Cardiac muscle cell (in vitro differentiated cells and primary cell): Measurements from ENCODE around the gene PDE7B. TPM values are rescaled to one million over a fixed set of nuclear protein-coding genes. Genes with fewer than 3 reads are reported as not detected.

Experiments
- DNase-seq, 2 donors: peaks; one replicate each; pipeline versions ENCODE4 v3.0.0 to v3.0.0-alpha.2; 2010 to 2017; ENCODE audit warnings: low read depth in 1 of 2, low spot score in 1 of 2
- H3K27ac ChIP-seq: fragments of 200-600 bp; sonication (generic); 2 replicates; pipeline ENCODE4 v1.5.1; 2016
- H3K27me3 ChIP-seq: fragments of 200-600 bp; sonication (generic); 2 replicates; pipeline ENCODE4 v1.6.0; 2016; ENCODE audit warnings: control low read depth
- H3K36me3 ChIP-seq: fragments of 200-600 bp; sonication (generic); 2 replicates; pipeline ENCODE4 v1.5.1; 2016; ENCODE audit warnings: control low read depth
- H3K4me1 ChIP-seq: fragments of 200-600 bp; sonication (generic); 2 replicates; pipeline ENCODE4 v1.8.1; 2017; ENCODE audit warnings: low read depth, mild to moderate bottlenecking, mixed run types
- H3K4me3 ChIP-seq: fragments of 200-600 bp; sonication (generic); 2 replicates; pipeline ENCODE4 v1.5.1; 2016; ENCODE audit warnings: mild to moderate bottlenecking
- H3K9me3 ChIP-seq: fragments of 200-600 bp; sonication (generic); 2 replicates; pipeline ENCODE4 v1.5.1; 2017; ENCODE audit warnings: low read depth, mild to moderate bottlenecking, control low read depth
- polyA plus RNA-seq: library from polyadenylated mRNA; unstranded; fragments of >200 nt; fragmentation: Nextera tagmentation; extraction: Ambion mirVana; gene quantifications from 2 replicates; pipeline ENCODE4 v1.2.1, GENCODE V29; 2016
- total RNA-seq: library from RNA; depleted of rRNA; stranded (reverse); fragments of >200 nt; gene quantifications from 2 replicates; pipeline ENCODE4 v1.2.3, GENCODE V29; 2016
- TF ChIP-seq, protein P1 (sequence below): IDR thresholded peaks from 2 replicates; pipeline ENCODE4 v1.5.1; 2012; ENCODE audit warnings: low read depth, mild to moderate bottlenecking, low read length

The PDE7B gene
- total and polyA plus RNA-seq, 2 experiments from 2014 or later, result 0.04 to 0.60 TPM

DNA sequence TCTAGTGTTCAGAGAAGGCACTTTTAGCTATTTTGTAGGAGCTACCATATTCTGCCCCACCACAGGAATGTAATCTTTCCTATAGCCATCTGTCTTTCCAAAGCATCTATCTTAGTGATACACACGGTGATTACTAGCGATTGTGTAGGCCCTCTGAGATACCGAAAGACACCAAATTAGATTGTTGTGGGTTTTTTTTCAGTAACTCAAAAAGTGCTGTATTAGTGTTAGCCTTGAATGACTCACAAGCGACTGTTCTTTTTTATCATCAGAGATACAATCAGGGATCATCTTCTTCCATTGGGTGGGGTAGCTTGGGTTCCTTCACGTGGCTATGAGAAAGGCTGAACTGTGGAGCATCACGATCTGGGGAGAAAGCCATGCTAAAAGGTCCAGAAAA is 238.4 kb downstream of the PDE7B start:
- DNase-seq, result no peak
- Histone ChIP-seq H3K4me1 (no peaks in the 10 kb centered on the region), H3K27ac (no peak overlapping the region), H3K36me3 (no peaks in the 10 kb centered on the region), H3K9me3 (no peaks in the 10 kb centered on the region), H3K4me3 (no peak overlapping the region), H3K27me3 (no peaks in the 10 kb centered on the region)
- TF ChIP-seq, protein P1, sequence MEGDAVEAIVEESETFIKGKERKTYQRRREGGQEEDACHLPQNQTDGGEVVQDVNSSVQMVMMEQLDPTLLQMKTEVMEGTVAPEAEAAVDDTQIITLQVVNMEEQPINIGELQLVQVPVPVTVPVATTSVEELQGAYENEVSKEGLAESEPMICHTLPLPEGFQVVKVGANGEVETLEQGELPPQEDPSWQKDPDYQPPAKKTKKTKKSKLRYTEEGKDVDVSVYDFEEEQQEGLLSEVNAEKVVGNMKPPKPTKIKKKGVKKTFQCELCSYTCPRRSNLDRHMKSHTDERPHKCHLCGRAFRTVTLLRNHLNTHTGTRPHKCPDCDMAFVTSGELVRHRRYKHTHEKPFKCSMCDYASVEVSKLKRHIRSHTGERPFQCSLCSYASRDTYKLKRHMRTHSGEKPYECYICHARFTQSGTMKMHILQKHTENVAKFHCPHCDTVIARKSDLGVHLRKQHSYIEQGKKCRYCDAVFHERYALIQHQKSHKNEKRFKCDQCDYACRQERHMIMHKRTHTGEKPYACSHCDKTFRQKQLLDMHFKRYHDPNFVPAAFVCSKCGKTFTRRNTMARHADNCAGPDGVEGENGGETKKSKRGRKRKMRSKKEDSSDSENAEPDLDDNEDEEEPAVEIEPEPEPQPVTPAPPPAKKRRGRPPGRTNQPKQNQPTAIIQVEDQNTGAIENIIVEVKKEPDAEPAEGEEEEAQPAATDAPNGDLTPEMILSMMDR, result no peak

DNA sequence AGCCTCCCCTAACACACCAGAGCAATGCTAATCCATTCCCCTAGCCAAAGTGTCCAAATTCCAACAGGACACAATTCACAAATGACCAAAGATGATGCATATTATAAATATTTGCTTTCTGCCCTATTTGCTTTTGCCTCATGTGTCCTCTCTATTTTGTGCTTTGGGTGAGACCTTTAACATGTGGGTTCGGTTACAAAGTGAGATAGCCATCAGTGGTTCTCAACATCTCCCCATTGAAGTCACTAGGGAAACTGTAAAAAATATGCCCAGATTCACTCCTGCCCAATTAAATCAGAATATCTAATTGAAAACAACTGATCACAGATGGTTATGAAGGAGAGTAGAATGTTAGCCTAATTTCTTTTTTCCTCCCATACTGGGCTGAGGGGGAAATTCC is 239.4 kb downstream of the PDE7B start:
- Histone ChIP-seq H3K4me1 (no peaks in the 10 kb centered on the region), H3K27me3 (no peaks in the 10 kb centered on the region), H3K36me3 (no peaks in the 10 kb centered on the region), H3K9me3 (no peaks in the 10 kb centered on the region), H3K27ac (no peak overlapping the region), H3K4me3 (no peak overlapping the region)
- TF ChIP-seq, protein P1, result no peak
- no peak for DNase-seq

DNA sequence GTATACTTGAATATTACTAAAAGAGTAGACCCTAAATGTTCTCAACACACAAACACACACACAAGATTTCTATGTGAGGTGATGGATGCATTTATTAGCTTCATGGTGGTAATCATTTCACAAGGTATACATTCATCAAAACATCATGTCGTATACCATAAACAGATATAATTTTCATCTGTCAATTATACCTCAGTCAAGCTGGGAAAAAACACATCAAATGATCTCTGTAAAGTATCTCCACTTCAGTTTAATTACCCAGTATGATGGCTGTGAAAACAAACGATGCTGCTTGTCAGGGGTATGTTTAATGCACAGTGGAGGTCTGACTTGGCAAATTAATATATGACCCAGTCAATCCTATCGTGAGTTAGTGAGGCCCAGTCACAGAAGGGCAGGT is 241.4 kb downstream of the PDE7B start:
- Histone ChIP-seq H3K36me3 (no peaks in the 10 kb centered on the region), H3K27ac (no peak overlapping the region), H3K4me1 (no peaks in the 10 kb centered on the region), H3K27me3 (no peaks in the 10 kb centered on the region), H3K9me3 (no peaks in the 10 kb centered on the region), H3K4me3 (no peak overlapping the region)
- TF ChIP-seq, protein P1, result no peak
- DNase-seq, result no peak

DNA sequence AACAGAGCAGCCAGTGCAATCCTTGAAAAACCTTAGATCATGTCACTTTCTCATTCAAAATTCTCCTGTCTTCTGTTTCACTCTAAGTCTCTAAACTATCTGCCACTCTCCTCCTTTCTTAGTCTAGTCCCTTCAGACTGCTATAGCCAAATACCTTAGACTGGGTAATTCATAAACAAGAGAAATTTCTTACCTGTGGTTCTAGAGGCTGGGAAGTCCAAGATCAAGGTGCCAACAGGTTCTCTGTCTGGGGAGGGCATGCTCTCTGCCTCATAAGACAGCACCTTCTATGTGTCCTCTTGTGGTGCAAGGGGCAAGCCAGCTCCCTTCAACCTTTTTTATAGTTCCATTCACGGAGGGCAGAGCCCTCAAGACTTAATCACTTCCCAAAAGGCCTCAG is 242.3 kb downstream of the PDE7B start:
- Histone ChIP-seq H3K36me3 (no peaks in the 10 kb centered on the region), H3K27ac (no peak overlapping the region), H3K27me3 (no peaks in the 10 kb centered on the region), H3K4me3 (no peak overlapping the region), H3K4me1 (no peaks in the 10 kb centered on the region), H3K9me3 (no peaks in the 10 kb centered on the region)
- TF ChIP-seq, protein P1, result no peak
- no peak for DNase-seq

DNA sequence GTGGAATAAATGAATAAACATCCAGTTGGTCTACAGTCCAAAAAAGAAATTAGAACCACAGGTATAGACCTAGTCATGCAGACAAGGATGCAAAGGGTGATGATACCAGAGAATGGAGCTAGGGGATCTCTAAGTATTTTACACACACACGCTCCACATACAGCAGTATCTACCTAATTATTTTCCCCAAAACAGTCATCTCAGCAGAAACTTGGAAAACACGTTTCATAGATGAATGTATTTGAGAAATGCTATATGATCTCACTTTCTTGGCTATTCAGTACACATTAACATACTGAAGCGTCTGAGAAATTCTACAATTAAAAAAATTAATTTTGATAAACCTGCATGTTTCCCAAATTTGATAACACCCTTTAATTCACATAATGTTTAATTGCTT is 243.3 kb downstream of the PDE7B start:
- TF ChIP-seq, protein P1, result no peak
- no peaks in the 10 kb centered on the region for H3K36me3 ChIP-seq
- H3K27me3 ChIP-seq, result no peaks in the 10 kb centered on the region
- H3K27ac ChIP-seq, result no peak overlapping the region
- no peak overlapping the region for H3K4me3 ChIP-seq
- H3K4me1 ChIP-seq, result no peaks in the 10 kb centered on the region
- no peak for DNase-seq
- no peaks in the 10 kb centered on the region for H3K9me3 ChIP-seq

DNA sequence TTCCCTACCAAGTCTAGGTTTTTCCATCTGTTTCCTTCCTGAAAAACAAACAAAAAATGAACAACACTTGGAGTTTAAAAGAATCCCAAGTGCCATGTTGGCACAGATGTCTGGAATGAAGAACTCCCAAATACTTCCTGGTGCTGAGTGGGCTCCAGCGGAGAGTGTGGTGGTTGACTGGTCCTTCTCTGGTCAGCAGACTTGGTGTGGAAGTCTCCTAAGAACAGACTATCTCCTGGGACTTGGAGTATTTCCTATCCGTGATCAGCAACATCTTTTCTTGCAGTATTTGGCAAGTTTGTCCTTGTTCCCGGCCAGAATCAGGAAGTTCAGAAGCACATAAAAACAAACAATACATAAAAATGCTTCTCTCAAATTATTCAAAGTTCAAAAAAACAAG is 244.5 kb downstream of the PDE7B start:
- no peaks in the 10 kb centered on the region for H3K9me3 ChIP-seq
- H3K27me3 ChIP-seq, result no peaks in the 10 kb centered on the region
- TF ChIP-seq, protein P1, result no peak
- H3K27ac ChIP-seq, result no peak overlapping the region
- H3K4me3 ChIP-seq, result no peak overlapping the region
- H3K4me1 ChIP-seq, result no peaks in the 10 kb centered on the region
- no peaks in the 10 kb centered on the region for H3K36me3 ChIP-seq
- DNase-seq, result peak in 1 of 2 donors; percentile 75
